GM12874 (cell line): ENCODE results near the gene TOMM7.

Experiments
- TF ChIP-seq, protein P1 (sequence below): IDR thresholded peaks from 2 replicates; pipeline ENCODE4 v1.5.1; 2011; ENCODE audit warnings: low read depth, mild to moderate bottlenecking, control low read depth, low read length, moderate library complexity; ENCODE audit not compliant: insufficient read depth

TOMM7 gene

GRCh38 chr7:22784346-22784745 lies 38.3 kb downstream of the TOMM7 start:
- TF ChIP-seq, protein P1, sequence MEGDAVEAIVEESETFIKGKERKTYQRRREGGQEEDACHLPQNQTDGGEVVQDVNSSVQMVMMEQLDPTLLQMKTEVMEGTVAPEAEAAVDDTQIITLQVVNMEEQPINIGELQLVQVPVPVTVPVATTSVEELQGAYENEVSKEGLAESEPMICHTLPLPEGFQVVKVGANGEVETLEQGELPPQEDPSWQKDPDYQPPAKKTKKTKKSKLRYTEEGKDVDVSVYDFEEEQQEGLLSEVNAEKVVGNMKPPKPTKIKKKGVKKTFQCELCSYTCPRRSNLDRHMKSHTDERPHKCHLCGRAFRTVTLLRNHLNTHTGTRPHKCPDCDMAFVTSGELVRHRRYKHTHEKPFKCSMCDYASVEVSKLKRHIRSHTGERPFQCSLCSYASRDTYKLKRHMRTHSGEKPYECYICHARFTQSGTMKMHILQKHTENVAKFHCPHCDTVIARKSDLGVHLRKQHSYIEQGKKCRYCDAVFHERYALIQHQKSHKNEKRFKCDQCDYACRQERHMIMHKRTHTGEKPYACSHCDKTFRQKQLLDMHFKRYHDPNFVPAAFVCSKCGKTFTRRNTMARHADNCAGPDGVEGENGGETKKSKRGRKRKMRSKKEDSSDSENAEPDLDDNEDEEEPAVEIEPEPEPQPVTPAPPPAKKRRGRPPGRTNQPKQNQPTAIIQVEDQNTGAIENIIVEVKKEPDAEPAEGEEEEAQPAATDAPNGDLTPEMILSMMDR: no peak

DNA sequence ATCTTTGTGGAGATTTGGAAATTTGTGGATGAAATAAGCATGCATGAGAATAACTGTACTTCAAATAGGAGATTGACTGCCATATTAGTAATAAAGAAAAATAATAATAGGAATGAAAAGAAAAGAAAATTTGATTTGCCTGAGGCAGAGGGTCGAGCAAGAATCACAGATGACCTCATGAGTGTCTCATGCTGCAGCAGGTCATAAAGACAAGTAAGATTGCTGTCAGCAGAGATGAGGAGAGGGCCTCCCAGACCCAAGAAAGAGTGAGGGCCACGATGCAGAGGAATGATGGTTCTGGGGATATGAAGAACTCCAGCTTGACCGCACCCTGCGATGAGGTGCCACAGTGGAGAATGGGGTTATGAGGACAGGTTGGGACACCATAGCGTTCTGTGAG lies 39.2 kb downstream of the TOMM7 start:
- TF ChIP-seq, protein P1: no peak

DNA sequence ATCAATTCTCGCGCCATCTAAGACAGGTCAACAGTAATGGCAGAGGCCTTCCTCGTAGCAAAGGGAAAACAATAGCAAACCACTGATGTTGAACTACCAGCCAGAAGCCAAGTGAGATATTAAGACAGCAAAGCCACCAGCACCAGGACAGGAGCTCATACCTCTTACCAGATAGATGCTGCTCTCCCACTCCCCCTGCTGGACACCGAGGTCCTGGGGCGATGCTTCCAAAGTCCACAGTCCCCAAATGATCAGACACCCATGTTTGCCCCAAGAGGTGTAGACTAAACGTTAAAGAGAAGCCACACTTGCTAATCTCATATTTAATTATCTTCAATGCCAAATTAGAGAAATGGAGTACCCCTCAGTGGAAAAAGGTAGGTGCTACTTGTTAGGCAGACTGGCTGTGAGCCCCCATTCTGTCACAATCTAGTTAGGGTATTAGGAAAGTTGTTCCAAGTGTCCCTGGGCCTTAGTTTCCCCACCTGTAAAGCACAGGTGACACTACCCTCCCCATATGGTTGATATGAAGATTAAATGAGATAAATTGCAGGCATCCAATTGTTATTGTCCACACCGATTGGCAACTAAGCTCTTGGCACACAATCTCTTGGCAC lies 39.9 kb downstream of the TOMM7 start:
- TF ChIP-seq, protein P1: peak; percentile 95

GRCh38 chr7:22781230-22781711 lies 41.4 kb downstream of the TOMM7 start:
- TF ChIP-seq, protein P1: no peak

DNA sequence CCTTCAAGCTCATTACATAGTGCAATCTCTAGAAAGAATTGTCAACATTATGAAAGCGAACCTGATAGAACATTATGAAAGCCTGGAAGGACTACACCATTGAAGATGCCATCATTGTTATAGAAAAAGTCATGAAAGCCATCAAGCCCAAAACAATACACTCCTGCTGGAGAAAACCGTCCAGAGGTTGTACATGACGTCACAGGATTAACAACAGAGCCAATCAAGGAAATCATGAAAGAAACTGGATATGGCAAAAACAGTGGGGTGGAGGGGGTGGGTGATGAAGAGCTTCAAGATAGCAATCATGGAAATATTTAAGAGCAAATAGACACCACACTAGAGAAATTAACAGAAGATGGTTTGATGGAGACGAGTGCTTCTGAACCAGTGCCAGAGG lies 45.7 kb downstream of the TOMM7 start:
- TF ChIP-seq, protein P1: no peak

DNA sequence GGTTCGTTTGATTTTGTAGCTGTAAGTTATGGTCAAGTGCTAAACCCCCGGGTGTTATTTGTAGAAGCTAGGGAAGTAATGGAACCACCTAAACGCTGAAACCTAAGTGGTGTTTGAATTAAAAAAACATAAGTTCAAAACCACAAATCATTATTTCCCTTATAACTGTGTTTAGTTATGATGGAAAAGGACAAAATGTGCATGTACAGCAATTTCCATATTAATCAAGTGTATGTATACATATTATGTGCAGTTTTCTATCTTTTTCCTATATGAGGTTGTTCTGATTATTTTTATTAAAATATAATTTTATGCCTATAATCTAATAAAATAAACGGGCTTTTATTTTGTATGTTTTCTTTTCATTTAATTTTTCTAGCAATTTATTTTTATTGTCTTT lies 49.8 kb downstream of the TOMM7 start:
- TF ChIP-seq, protein P1: no peak

DNA sequence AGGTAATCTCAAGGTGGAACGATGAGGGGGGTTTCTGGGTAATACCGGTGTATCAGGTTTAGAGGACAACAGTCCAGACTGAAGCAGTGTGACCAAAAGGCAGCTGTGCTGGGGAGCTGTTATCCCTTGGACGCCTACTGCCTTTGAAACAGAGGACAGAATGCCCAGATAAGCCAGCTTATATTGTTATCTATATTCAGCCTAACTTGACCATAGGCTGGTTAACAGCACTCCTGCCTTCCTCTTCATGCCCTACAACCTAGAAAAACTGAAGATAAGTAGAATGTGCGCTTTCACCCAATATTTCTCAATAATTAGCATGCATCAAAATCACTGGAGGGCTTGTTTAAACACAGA lies 50.8 kb downstream of the TOMM7 start:
- TF ChIP-seq, protein P1: no peak
